ENCODE results near the gene CTRL.

GRCh38 chr16:67959536-67960329, 28.1 kb upstream of the CTRL start:
- TF ChIP-seq CTCF (conservative IDR thresholded peaks at IDR 0.05 in 1 of 2, IDR thresholded peaks at IDR 0.05 in 1 of 2; ENCODE audit: extremely low read depth in 1 of 2, insufficient read depth in 1 of 2, low read depth in 1 of 2, low read length in 2 of 2) = no peak
- TF ChIP-seq EZH2 (IDR thresholded peaks at IDR 0.05; ENCODE audit: borderline replicate concordance, low read length) = no peak
